Umbilical cord (tissue), 2 donors: ENCODE results near the gene HIPK3. TPM values are rescaled to one million over a fixed set of nuclear protein-coding genes. Genes with fewer than 3 reads are reported as not detected.
"Not testable (repeated sequence)": the region's sequence is repeated elsewhere in the genome, so short reads cannot be mapped to it uniquely, and the experiment has no call there.

Experiments used
- DNase-seq: peaks from one replicate; pipeline ENCODE4 v3.0.0-alpha.2; 2015; ENCODE audit warnings: low spot score
- total RNA-seq: library from RNA; depleted of rRNA; stranded (reverse); fragments of >200 nt; gene quantifications from one replicate; pipeline ENCODE4 v1.2.3, GENCODE V29; 2014; ENCODE audit warnings: low replicate concordance; ENCODE audit not compliant: insufficient read depth

The HIPK3 gene
- 283 TPM for total RNA-seq

GRCh38 chr11:33257160-33257896 is at the start of gene HIPK3:
Gene HIPK3, plus strand, starts transcription at chr11:33257381.
- peak; percentile 87 for DNase-seq

DNA sequence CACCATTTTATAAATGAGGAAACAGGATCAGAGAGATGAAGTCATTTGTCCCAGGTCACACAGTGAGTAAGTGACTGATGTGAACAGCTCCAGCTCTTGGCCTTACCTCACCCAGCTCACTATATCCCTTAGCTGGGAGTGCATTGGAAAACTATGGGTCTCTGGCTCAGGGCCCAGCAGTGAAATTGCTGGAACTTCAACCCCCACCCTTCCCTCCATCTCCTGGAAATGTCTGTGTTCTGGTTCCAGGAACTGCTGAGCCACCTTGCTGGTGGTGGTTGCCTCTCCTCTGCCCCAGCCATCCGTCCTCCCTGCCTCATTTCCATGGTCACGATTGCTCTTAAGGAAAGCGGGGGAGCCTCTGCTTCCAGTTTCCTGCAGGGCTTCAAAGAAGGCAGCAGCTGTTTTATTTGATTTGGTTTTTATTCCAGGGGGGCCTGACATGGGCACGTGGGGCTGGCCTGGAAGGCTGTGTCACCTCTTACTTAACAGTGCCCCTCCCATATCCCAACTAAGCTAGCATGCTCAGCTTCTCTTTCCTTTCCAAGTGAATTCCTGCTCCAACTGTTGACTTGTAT is 49.7 kb upstream of the HIPK3 start:
- DNase-seq, result peak; percentile 46

DNA sequence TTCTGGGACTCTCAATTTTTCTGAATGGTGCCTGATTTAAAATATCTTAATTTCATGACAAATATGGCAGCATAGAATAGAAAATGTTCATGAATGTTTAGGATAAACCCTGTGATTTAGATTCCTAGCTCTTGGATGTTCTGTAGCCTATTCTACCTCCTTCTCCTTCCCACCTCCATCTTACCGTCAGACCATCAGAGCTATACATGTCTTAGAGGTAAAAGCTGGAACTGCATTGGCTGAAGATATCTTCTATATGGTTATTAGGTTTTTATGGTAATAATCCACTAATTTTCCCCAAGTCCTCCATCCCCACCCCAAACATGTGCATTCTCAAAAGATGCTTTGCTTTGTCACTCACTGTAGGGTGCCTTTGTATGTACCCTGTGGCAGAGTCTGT is 49.0 kb upstream of the HIPK3 start:
- DNase-seq, result no peak

GRCh38 chr11:33211153-33211552 is 46.0 kb upstream of the HIPK3 start:
- DNase-seq, result no peak

DNA sequence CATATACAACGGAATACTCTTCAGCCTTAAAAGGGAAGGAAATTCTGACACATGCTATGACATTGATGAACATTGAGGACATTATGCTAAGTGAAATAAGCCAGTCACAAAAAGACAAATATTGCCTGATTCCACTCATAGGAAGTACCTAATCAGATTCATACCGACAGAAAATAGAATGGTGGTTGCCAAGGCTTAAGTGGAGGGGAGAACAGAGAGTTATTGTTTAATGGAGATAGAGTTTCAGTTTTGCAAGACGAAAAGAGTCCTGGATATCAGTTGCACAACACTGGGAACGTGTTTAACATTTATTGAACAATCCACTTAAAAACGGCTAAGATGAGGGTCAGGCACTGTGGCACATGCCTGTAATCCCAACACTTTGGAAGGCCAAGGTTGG is 45.6 kb upstream of the HIPK3 start:
- DNase-seq, result no peak

GRCh38 chr11:33214187-33214586 is 43.0 kb upstream of the HIPK3 start:
- DNase-seq, result no peak

- DNase-seq, result no peak
Measured at GRCh38 chr11:33214767-33215166, 42.4 kb upstream of the HIPK3 start.

- DNase-seq, result not testable (repeated sequence)
Measured at GRCh38 chr11:33216676-33217075, 40.5 kb upstream of the HIPK3 start.

GRCh38 chr11:33222052-33222750 is 35.0 kb upstream of the HIPK3 start:
- no peak for DNase-seq

- no peak for DNase-seq
Measured at GRCh38 chr11:33225371-33225770, 31.8 kb upstream of the HIPK3 start.

GRCh38 chr11:33227578-33228261 is 29.5 kb upstream of the HIPK3 start:
- DNase-seq, result peak; percentile 18

- peak; percentile 31 for DNase-seq
Measured at GRCh38 chr11:33234397-33235190, 22.6 kb upstream of the HIPK3 start.

DNA sequence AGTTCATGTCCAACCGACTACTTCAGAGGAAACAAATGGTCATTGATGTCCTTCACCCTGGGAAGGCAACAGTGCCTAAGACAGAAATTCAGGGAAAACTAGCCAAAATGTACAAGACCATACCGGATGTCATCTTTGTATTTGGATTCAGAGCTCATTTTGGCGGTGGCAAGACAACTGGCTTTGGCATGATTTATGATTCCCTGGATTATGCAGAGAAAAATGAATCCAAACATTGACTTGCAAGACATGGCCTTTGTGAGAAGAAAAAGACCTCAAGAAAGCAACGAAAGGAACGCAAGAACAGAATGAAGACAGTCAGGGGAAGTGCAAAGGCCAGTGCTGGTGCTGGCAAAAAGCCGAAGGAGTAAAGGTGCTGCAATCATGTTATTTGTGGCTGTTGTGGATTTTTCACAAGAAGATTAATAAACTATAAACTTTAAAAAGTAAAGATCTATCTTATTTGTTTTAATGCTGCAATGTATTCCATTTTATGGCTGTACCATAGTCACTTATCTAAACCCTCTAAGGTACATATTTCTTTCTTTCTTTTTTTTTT is 20.1 kb upstream of the HIPK3 start:
- no peak for DNase-seq

DNA sequence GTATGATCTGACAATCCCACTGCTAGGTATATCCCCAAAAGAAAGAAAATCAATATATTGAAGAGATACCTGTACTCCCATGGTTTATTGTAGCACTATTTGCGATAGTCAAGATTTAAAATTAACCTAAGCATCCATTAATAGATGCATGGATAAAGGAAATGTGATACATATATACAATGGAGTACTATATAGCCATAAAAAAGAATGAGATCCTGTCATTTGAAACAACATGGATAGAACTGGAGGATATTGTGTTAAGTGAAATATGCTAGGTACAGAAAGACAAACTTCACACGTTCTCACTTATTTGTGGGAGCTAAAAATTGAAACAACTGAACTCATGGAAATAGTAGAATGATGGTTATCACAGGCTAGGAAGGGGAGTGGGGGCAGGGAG is 14.6 kb upstream of the HIPK3 start:
- no peak for DNase-seq

- DNase-seq, result not testable (repeated sequence)
Measured at GRCh38 chr11:33243654-33244053, 13.5 kb upstream of the HIPK3 start.

- no peak for DNase-seq
Measured at GRCh38 chr11:33248416-33248971, 8.7 kb upstream of the HIPK3 start.

DNA sequence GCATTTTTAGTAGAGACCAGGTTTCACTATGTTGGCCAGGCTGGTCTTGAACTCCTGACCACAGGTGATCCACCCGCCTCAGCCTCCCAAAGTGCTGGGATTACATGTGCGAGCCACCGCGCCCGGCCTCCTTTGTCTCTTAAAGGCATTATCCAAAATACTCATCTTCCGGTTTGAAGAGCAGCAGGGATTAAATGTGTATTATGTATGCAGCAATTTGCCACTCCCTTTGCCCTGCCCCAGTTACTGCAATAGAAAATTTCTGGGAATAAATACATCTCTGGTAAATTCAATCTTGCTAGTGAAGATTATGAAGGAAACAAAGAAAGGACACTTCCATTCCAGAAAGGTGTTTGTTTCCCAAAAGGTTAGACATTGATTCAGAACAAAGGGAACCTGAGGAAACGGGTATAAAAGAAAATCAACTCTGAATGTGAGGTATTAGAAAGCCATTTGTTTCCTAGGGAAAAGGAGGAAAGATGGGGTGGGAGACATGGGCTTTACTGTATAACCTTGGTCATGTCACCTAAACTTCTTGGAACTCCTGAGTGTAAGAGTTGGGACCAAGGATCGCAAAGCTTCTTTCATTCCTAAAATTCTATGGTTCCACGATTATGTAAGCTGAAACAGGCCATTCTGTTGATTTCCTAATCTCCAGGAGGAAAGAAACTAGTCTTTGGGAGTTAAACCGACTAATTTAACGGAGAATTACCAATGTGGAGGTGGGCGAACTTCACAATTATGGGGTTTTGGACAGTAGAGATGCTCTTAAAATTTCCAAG is 959 bp upstream of the HIPK3 start:
- no peak for DNase-seq

GRCh38 chr11:33256813-33257159 is 395 bp upstream of the HIPK3 start:
- no peak for DNase-seq

GRCh38 chr11:33257897-33258630 is 883 bp downstream of the HIPK3 start:
- peak; percentile 88 for DNase-seq
